ENCODE measurements around the gene ARID3A.
A peak's percentile ranks its signal among the peaks of the same experiment; 100 is the strongest.

GRCh38 chr19:892894-893689 is 32.7 kb upstream of the ARID3A start, which contains the start of the genes MED16 and RNU6-9:
- TF ChIP-seq CTCF (IDR thresholded peaks at IDR 0.05) (no peak), POLR2A (IDR thresholded peaks at IDR 0.05) (peak; percentile 72 to 77)

All from uterus (tissue), 2 donors.